Sigmoid colon (tissue), 3 donors: Measurements from ENCODE around the gene MAPKBP1.

Experiments
- POLR2A ChIP-seq, 2 donors: fragments of 450-650 bp; IDR thresholded peaks; one replicate each; pipeline ENCODE4 v1.6.1; 2016; ENCODE audit warnings: antibody characterized with exemption in 2 of 2, mild to moderate bottlenecking in 2 of 2, moderate library complexity in 2 of 2
- TF ChIP-seq, protein P1 (sequence below), 4 experiments: fragments of 450-650 bp in 3 of 4; fragments of 200-600 bp in 1 of 4; IDR thresholded peaks; one replicate each; pipeline ENCODE4 v1.5.1; 2016 to 2019; ENCODE audit warnings: antibody characterized with exemption in 4 of 4, mild to moderate bottlenecking in 3 of 4, moderate library complexity in 2 of 4

DNA sequence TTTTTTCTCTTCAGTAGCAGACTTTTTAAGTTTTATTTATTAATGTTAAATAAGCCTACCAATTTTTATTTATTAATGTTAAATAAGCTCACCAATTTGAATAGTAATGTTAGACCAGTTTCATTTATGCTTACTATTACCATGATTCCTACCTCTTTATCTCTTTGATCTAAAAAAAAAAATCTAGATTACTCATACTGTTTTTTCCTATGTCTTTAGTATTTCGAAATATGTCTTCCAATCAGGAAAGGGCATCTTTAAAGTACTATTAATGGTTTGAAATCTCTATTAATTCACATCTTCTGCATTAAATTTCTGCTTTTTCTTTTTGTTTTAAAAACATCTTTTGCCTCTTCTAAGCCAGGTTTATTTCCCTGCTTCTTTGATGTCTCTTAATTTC lies 27.5 kb upstream of the MAPKBP1 start:
- TF ChIP-seq, protein P1, sequence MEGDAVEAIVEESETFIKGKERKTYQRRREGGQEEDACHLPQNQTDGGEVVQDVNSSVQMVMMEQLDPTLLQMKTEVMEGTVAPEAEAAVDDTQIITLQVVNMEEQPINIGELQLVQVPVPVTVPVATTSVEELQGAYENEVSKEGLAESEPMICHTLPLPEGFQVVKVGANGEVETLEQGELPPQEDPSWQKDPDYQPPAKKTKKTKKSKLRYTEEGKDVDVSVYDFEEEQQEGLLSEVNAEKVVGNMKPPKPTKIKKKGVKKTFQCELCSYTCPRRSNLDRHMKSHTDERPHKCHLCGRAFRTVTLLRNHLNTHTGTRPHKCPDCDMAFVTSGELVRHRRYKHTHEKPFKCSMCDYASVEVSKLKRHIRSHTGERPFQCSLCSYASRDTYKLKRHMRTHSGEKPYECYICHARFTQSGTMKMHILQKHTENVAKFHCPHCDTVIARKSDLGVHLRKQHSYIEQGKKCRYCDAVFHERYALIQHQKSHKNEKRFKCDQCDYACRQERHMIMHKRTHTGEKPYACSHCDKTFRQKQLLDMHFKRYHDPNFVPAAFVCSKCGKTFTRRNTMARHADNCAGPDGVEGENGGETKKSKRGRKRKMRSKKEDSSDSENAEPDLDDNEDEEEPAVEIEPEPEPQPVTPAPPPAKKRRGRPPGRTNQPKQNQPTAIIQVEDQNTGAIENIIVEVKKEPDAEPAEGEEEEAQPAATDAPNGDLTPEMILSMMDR (IDR thresholded peaks at IDR 0.05): no peak
- TF ChIP-seq POLR2A (IDR thresholded peaks at IDR 0.05): no peak
